NCI-H446 treated with DMSO at 0.1 percent for 48 hours (cell line): ENCODE results near the gene NGRN.

Experiments used
- DNase-seq: peaks from one replicate; lab custom pipeline; 2025; lab: John Stamatoyannopoulos, UW

NGRN gene

GRCh38 chr15:90265271-90266060 is at the start of gene NGRN:
NGRN (plus strand) TSS chr15:90265672; CDS start chr15:90265713, 41 bp downstream.
- peak; percentile 68 for DNase-seq

GRCh38 chr15:90217671-90218394 is 47.6 kb upstream of the NGRN start:
- DNase-seq, result no peak

GRCh38 chr15:90219421-90220141 is 45.9 kb upstream of the NGRN start:
- no peak for DNase-seq

GRCh38 chr15:90221246-90221900 is 44.1 kb upstream of the NGRN start:
- DNase-seq, result peak; percentile 64

- no peak for DNase-seq
These were observed 42.9 kb upstream of the NGRN start for GRCh38 chr15:90222547-90222946.

- DNase-seq, result no peak
These were observed 41.9 kb upstream of the NGRN start for GRCh38 chr15:90223441-90224165.

GRCh38 chr15:90225047-90225446 is 40.4 kb upstream of the NGRN start:
- DNase-seq, result no peak

- DNase-seq, result no peak
These were observed 39.8 kb upstream of the NGRN start for GRCh38 chr15:90225504-90226234.

- DNase-seq, result no peak
These were observed 38.1 kb upstream of the NGRN start for GRCh38 chr15:90227336-90227735.

- no peak for DNase-seq
These were observed 37.4 kb upstream of the NGRN start for GRCh38 chr15:90227816-90228772.

GRCh38 chr15:90228960-90229359 is 36.5 kb upstream of the NGRN start:
- DNase-seq, result no peak

- no peak for DNase-seq
These were observed 35.4 kb upstream of the NGRN start for GRCh38 chr15:90230071-90230494.

GRCh38 chr15:90230610-90231009 is 34.9 kb upstream of the NGRN start:
- no peak for DNase-seq

GRCh38 chr15:90231028-90232017 is 34.1 kb upstream of the NGRN start:
- DNase-seq, result no peak

- DNase-seq, result no peak
These were observed 33.3 kb upstream of the NGRN start for GRCh38 chr15:90232196-90232595.

- no peak for DNase-seq
These were observed 32.5 kb upstream of the NGRN start for GRCh38 chr15:90232941-90233386.

- peak; percentile 86 for DNase-seq
These were observed 31.9 kb upstream of the NGRN start, which contains the start of gene CIB1 for GRCh38 chr15:90233387-90234095. CIB1 (minus strand) TSS chr15:90233941; CDS start chr15:90233885, 56 bp downstream.
